ENCODE results near the gene PARD3B. TPM values are rescaled to one million over a fixed set of nuclear protein-coding genes. Genes with fewer than 3 reads are reported as not detected.

Gene PARD3B
- total and polyA plus RNA-seq, 2 of the 8 experiments (the other 6 are each of a cell fraction or from before 2014, with no cell fraction given) = 1.2 to 5.7 TPM

GRCh38 chr2:205435970-205436369, 890.7 kb downstream of the PARD3B start:
- Histone ChIP-seq H2AFZ (ENCODE audit: low read length) (no peak overlapping the region), H3K27me3 (replicated peaks in 1 of 4; ENCODE audit: control insufficient read depth in 3 of 4, extremely low read depth in 1 of 4, insufficient read depth in 3 of 4, low read length in 3 of 4) (no peaks in the 10 kb centered on the region), H3K56ac (replicated peaks; ENCODE audit: insufficient read length, low read depth, low read length) (no peak overlapping the region), H4K20me1 (replicated peaks in 1 of 2; ENCODE audit: control insufficient read depth in 1 of 2, insufficient read depth in 2 of 2, low read length in 2 of 2) (no peaks in the 10 kb centered on the region), H3K23ac (ENCODE audit: insufficient read length) (no peak overlapping the region), H4K8ac (ENCODE audit: extremely low read depth, insufficient read depth, low read length) (no peak overlapping the region), H2BK120ac (replicated peaks; ENCODE audit: low read depth, low read length) (no peak overlapping the region), H4K91ac (replicated peaks; ENCODE audit: insufficient read length, low read length) (no peak overlapping the region), H3K79me2 (ENCODE audit: control insufficient read depth in 1 of 2, insufficient read depth in 2 of 2, low read length in 2 of 2) (no peaks in the 10 kb centered on the region), H4K5ac (ENCODE audit: insufficient read length, low read depth, low read length) (no peak overlapping the region), H3K4me3 (ENCODE audit: extremely low read depth in 1 of 4, insufficient read depth in 2 of 4, low read depth in 3 of 4, low read length in 4 of 4) (no peak overlapping the region), H3K4ac (replicated peaks; ENCODE audit: insufficient read length, low read depth, low read length) (no peak overlapping the region), H3K9ac (replicated peaks in 1 of 4; ENCODE audit: extremely low read depth in 1 of 4, low read depth in 3 of 4, low read length in 3 of 4) (no peak overlapping the region), H3K79me1 (ENCODE audit: low read depth, low read length) (no peaks in the 10 kb centered on the region), H3K23me2 (ENCODE audit: low read depth, low read length) (no peaks in the 10 kb centered on the region), H2BK20ac (ENCODE audit: low read length) (no peak overlapping the region), H3K27ac (ENCODE audit: low read depth, low read length) (no peak overlapping the region), H3K9me3 (ENCODE audit: insufficient read depth in 2 of 2, low read depth in 1 of 2, low read length in 1 of 2) (no peaks in the 10 kb centered on the region), H2BK5ac (ENCODE audit: low read depth, low read length) (no peak overlapping the region), H3K14ac (ENCODE audit: insufficient read length) (no peak overlapping the region), H2BK15ac (ENCODE audit: low read length) (no peak overlapping the region), H3K18ac (ENCODE audit: extremely low read depth, low read length) (no peak overlapping the region), H3K4me1 (replicated peaks in 1 of 4; ENCODE audit: control insufficient read depth in 3 of 4, insufficient read depth in 4 of 4, low read length in 3 of 4) (peaks cover 0 to 3% (median 0%) of the 10 kb centered on the region in 4 experiments; a peak in 1 of 7 replicates), H3K4me2 (ENCODE audit: insufficient read depth in 1 of 2, low read depth in 2 of 2, low read length in 2 of 2) (no peak overlapping the region), H3K36me3 (ENCODE audit: control insufficient read depth in 2 of 4, insufficient read depth in 4 of 4, low read length in 3 of 4) (no peaks in the 10 kb centered on the region), H2AK5ac (ENCODE audit: low read depth, low read length) (no peak overlapping the region), H2BK12ac (ENCODE audit: low read depth, low read length) (no peak overlapping the region)
- FAIRE-seq = no peak
- TF ChIP-seq CHD2 (IDR thresholded peaks at IDR 0.05; ENCODE audit: low read length) = no peak
- no peak for TF ChIP-seq KDM1A (IDR thresholded peaks at IDR 0.05; ENCODE audit: borderline replicate concordance, low read length)
- TF ChIP-seq KDM5A (IDR thresholded peaks at IDR 0.05; ENCODE audit: low read length) = no peak
- no peak for TF ChIP-seq ZNF274 (IDR thresholded peaks at IDR 0.05; ENCODE audit: borderline replicate concordance, extremely low read depth, low read length)
- TF ChIP-seq RNF2 (IDR thresholded peaks at IDR 0.05; ENCODE audit: borderline replicate concordance, low read depth, low read length, missing control alignments, poor library complexity, severe bottlenecking) = no peak
- no peak for TF ChIP-seq ATF2 (IDR thresholded peaks at IDR 0.05; ENCODE audit: low read length)
- no peak for TF ChIP-seq SP1 (IDR thresholded peaks at IDR 0.05; ENCODE audit: low read depth, low read length)
- TF ChIP-seq E2F6 (IDR thresholded peaks at IDR 0.05) = no peak
- TF ChIP-seq GTF2F1 (IDR thresholded peaks at IDR 0.05; ENCODE audit: borderline replicate concordance, low read depth, low read length) = no peak
- WGBS, 2 experiments (ENCODE audit: extremely low coverage in 1 of 2, insufficient coverage in 1 of 2, insufficient read length in 1 of 2, insufficient replicate concordance in 2 of 2, low coverage in 1 of 2, low lambda C conversion rate in 2 of 2, missing lambda C conversion rate in 1 of 2) = 92% methylated on average over 4 of the region's 4 CpGs; no CpG with 5 or more reads in 1 of the 2 experiments
- DNase-seq (ENCODE audit: low read depth in 1 of 2, low spot score in 2 of 2) = no peak
- CTCF ChIA-PET (ENCODE audit: partially characterized antibody) = interaction anchor here (1.3 kb wide), 1 partner anchor 112 kb away, joined by 3 read pairs; no protein-coding TSS in a partner anchor
- POLR2A ChIA-PET (ENCODE audit: partially characterized antibody) = no interaction called here

Measured in H1 (cell line).